Neural progenitor cell (in vitro differentiated cells): Measurements from ENCODE around the gene NUCB1. TPM values are rescaled to one million over a fixed set of nuclear protein-coding genes. Genes with fewer than 3 reads are reported as not detected.

Experiments
- DNase-seq: peaks from one replicate; pipeline ENCODE4 v3.0.0-alpha.2; 2016; ENCODE audit warnings: low spot score
- H2AFZ ChIP-seq: fragments of 200-600 bp; sonication (generic); replicated peaks from 2 replicates; pipeline ENCODE4 v1.6.1; 2016; ENCODE audit warnings: antibody characterized with exemption
- H3F3A ChIP-seq: fragments of 200-600 bp; sonication (generic); 2 replicates; pipeline ENCODE4 v1.6.1; 2016; ENCODE audit warnings: antibody characterized with exemption, low read depth
- H3K27ac ChIP-seq: fragments of 200-600 bp; sonication (generic); 2 replicates; pipeline ENCODE4 v1.5.1; 2016; ENCODE audit warnings: mild to moderate bottlenecking
- H3K27me3 ChIP-seq: fragments of 200-600 bp; sonication (generic); 2 replicates; pipeline ENCODE4 v1.6.1; 2016; ENCODE audit warnings: mild to moderate bottlenecking, moderate library complexity
- H3K36me3 ChIP-seq: fragments of 200-600 bp; sonication (generic); 2 replicates; pipeline ENCODE4 v1.5.1; 2016
- H3K4me1 ChIP-seq: fragments of 200-600 bp; sonication (generic); 2 replicates; pipeline ENCODE4 v1.6.1; 2016; ENCODE audit warnings: mixed run types
- H3K4me2 ChIP-seq: fragments of 200-600 bp; sonication (generic); 2 replicates; pipeline ENCODE4 v1.6.1; 2016
- H3K4me3 ChIP-seq: fragments of 200-600 bp; sonication (generic); 2 replicates; pipeline ENCODE4 v1.5.1; 2016
- H3K79me2 ChIP-seq: fragments of 200-600 bp; sonication (generic); 2 replicates; pipeline ENCODE4 v1.6.1; 2016; ENCODE audit warnings: low read depth
- H3K9ac ChIP-seq: fragments of 200-600 bp; sonication (generic); 2 replicates; pipeline ENCODE4 v1.6.1; 2016
- H3K9me3 ChIP-seq: fragments of 200-600 bp; sonication (generic); 2 replicates; pipeline ENCODE4 v1.5.1; 2016; ENCODE audit warnings: low read depth
- H4K20me1 ChIP-seq: fragments of 200-600 bp; sonication (generic); 2 replicates; pipeline ENCODE4 v1.6.1; 2016; ENCODE audit warnings: low read depth
- H3K27ac Mint-ChIP-seq: 3 replicates; pipeline ENCODE4 v1.8.0; 2021; ENCODE audit warnings: mixed read lengths
- H3K27me3 Mint-ChIP-seq: 2 replicates; pipeline ENCODE4 v1.8.0; 2022; ENCODE audit warnings: low read depth, mild to moderate bottlenecking, inconsistent platforms, moderate library complexity, mixed read lengths; ENCODE audit not compliant: insufficient read depth
- H3K36me3 Mint-ChIP-seq: 3 replicates; pipeline ENCODE4 v1.8.0; 2021; ENCODE audit warnings: mixed read lengths
- H3K4me1 Mint-ChIP-seq: 3 replicates; pipeline ENCODE4 v1.8.0; 2021; ENCODE audit warnings: mixed read lengths
- H3K4me3 Mint-ChIP-seq: 3 replicates; pipeline ENCODE4 v1.8.0; 2021; ENCODE audit warnings: mild to moderate bottlenecking, moderate library complexity, mixed read lengths
- H3K9me3 Mint-ChIP-seq: 3 replicates; pipeline ENCODE4 v1.8.0; 2020; ENCODE audit warnings: mixed read lengths
- CTCF ChIP-seq: fragments of 200-600 bp; sonication (generic); IDR thresholded peaks from 2 replicates; pipeline ENCODE4 v1.5.1; 2017; ENCODE audit warnings: antibody characterized with exemption, mild to moderate bottlenecking
- EZH2 ChIP-seq: fragments of 200-600 bp; sonication (generic); IDR thresholded peaks from 2 replicates; pipeline ENCODE4 v1.6.1; 2017; ENCODE audit warnings: antibody characterized with exemption, mild to moderate bottlenecking, moderate library complexity
- EZH2phosphoT487 ChIP-seq: fragments of 200-600 bp; sonication (generic); IDR thresholded peaks from 2 replicates; pipeline ENCODE4 v1.6.1; 2017; ENCODE audit warnings: antibody characterized with exemption
- total RNA-seq: library from RNA; depleted of rRNA; stranded (reverse); fragments of >200 nt; gene quantifications from 2 replicates; pipeline ENCODE4 v1.2.3, GENCODE V29; 2015; ENCODE audit warnings: low replicate concordance

Gene NUCB1
- total RNA-seq, 1 donor from 2014 or later, result 73.5 TPM

GRCh38 chr19:48962029-48962848, 62.1 kb downstream of the NUCB1 start:
- Histone ChIP-seq H3K36me3 (peaks cover 10% of the 10 kb centered on the region), H3F3A (peaks cover 48% of the 10 kb centered on the region), H3K4me3 (no peak overlapping the region), H3K27me3 (no peaks in the 10 kb centered on the region), H3K4me1 (peaks cover 25% of the 10 kb centered on the region), H4K20me1 (peaks cover 10% of the 10 kb centered on the region), H3K9ac (no peak overlapping the region), H3K9me3 (no peaks in the 10 kb centered on the region), H2AFZ (no peak overlapping the region), H3K27ac (peak overlapping the region; percentile 85), H3K4me2 (no peak overlapping the region), H3K79me2 (peaks cover 25% of the 10 kb centered on the region)
- H3K27ac Mint-ChIP-seq, result no peak overlapping the region
- H3K36me3 Mint-ChIP-seq, result peaks cover 12% of the 10 kb centered on the region
- H3K27me3 Mint-ChIP-seq, result peaks cover 12% of the 10 kb centered on the region
- no peaks in the 10 kb centered on the region for H3K9me3 Mint-ChIP-seq
- H3K4me1 Mint-ChIP-seq, result peaks cover 41% of the 10 kb centered on the region
- no peak for TF ChIP-seq EZH2phosphoT487
- no peak for TF ChIP-seq EZH2
- no peak for TF ChIP-seq CTCF
- no peak overlapping the region for H3K4me3 Mint-ChIP-seq
- DNase-seq, result no peak

DNA sequence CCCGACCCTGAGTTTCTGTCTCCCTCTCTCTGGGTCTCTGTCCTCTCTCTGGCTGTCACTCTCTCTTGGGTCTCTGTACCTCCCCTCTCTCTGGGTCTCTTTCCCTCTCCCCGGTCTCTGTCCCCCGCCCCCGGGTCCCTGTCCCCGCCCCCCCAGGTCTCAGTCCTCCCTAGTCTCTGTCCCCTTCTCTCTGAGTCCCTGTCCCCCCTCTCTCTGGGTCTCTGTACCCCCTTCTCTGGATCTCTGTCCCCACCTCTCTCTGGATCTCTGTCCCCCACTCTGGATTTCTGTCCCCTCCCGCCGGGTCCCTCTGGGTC, 62.7 kb downstream of the NUCB1 start:
- no peak for DNase-seq
- Histone ChIP-seq H3K4me3 (no peak overlapping the region), H3K4me1 (peaks cover 25% of the 10 kb centered on the region), H3K27me3 (no peaks in the 10 kb centered on the region), H3K9me3 (no peaks in the 10 kb centered on the region), H3K9ac (no peak overlapping the region), H3K4me2 (no peak overlapping the region), H2AFZ (no peak overlapping the region), H4K20me1 (peaks cover 10% of the 10 kb centered on the region), H3K79me2 (peaks cover 20% of the 10 kb centered on the region), H3K36me3 (peaks cover 8% of the 10 kb centered on the region), H3F3A (peaks cover 54% of the 10 kb centered on the region), H3K27ac (peak overlapping the region; percentile 85)
- H3K4me1 Mint-ChIP-seq, result peaks cover 41% of the 10 kb centered on the region
- TF ChIP-seq CTCF, result no peak
- TF ChIP-seq EZH2phosphoT487, result no peak
- TF ChIP-seq EZH2, result no peak
- H3K4me3 Mint-ChIP-seq, result no peak overlapping the region
- H3K27me3 Mint-ChIP-seq, result peaks cover 15% of the 10 kb centered on the region
- H3K27ac Mint-ChIP-seq, result no peak overlapping the region
- H3K9me3 Mint-ChIP-seq, result no peaks in the 10 kb centered on the region
- peaks cover 8% of the 10 kb centered on the region for H3K36me3 Mint-ChIP-seq

GRCh38 chr19:48963371-48964204, 63.5 kb downstream of the NUCB1 start:
- Mint-ChIP-seq H3K36me3 (peaks cover 10% of the 10 kb centered on the region), H3K27me3 (peaks cover 17% of the 10 kb centered on the region), H3K4me1 (peaks cover 45% of the 10 kb centered on the region), H3K9me3 (no peaks in the 10 kb centered on the region), H3K27ac (peak overlapping the region; percentile 97), H3K4me3 (peak overlapping the region; percentile 95)
- Histone ChIP-seq H3K4me2 (peak overlapping the region; percentile 87), H3F3A (peaks cover 56% of the 10 kb centered on the region), H3K9me3 (no peaks in the 10 kb centered on the region), H3K27ac (peak overlapping the region; percentile 64), H4K20me1 (peaks cover 10% of the 10 kb centered on the region), H3K36me3 (peaks cover 7% of the 10 kb centered on the region), H3K79me2 (peaks cover 18% of the 10 kb centered on the region), H3K4me3 (peak overlapping the region; percentile 23), H3K9ac (no peak overlapping the region), H2AFZ (no peak overlapping the region), H3K4me1 (peaks cover 25% of the 10 kb centered on the region), H3K27me3 (no peaks in the 10 kb centered on the region)
- DNase-seq, result peak; percentile 73
- TF ChIP-seq EZH2phosphoT487, result no peak
- no peak for TF ChIP-seq EZH2
- TF ChIP-seq CTCF, result no peak
